ENCODE results near the gene CDKN2C.

CDKN2C gene

DNA sequence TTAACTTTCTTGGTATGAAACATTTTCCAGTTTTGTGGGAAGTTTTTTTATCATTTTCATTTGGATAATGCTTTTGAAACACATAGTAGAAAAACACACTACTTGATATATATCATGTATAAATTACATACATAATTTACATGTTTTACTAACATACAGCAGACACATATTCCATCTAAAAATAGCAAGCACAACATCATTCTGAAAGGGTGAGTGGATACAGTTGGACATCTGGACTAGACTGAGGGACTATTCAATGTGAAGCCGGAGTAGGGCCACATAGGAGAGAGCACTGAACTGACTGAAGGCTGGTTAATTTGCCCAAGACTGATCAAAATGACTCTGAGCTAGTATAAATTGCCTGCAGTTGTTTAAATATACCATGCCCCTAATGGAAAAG is 11.7 kb downstream of the CDKN2C start:
- POLR2A ChIA-PET = interaction anchor here (1.0 to 3.0 kb wide), 2 partner anchors 9 to 12 kb away, joined by 6 to 31 read pairs; partner anchors contain the start of gene CDKN2C
- CTCF ChIA-PET = interaction anchor here (0.6 kb wide), 1 partner anchor 585 kb away, joined by 3 read pairs; no protein-coding TSS in a partner anchor
- TF ChIP-seq FOXK2 (IDR thresholded peaks at IDR 0.05) (no peak), FOXA1 (IDR thresholded peaks at IDR 0.05) (no peak)
- TF ChIP-seq, protein P1, sequence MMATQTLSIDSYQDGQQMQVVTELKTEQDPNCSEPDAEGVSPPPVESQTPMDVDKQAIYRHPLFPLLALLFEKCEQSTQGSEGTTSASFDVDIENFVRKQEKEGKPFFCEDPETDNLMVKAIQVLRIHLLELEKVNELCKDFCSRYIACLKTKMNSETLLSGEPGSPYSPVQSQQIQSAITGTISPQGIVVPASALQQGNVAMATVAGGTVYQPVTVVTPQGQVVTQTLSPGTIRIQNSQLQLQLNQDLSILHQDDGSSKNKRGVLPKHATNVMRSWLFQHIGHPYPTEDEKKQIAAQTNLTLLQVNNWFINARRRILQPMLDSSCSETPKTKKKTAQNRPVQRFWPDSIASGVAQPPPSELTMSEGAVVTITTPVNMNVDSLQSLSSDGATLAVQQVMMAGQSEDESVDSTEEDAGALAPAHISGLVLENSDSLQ (IDR thresholded peaks at IDR 0.05) = no peak
- no peak for DNase-seq (ENCODE audit: extremely low spot score)

DNA sequence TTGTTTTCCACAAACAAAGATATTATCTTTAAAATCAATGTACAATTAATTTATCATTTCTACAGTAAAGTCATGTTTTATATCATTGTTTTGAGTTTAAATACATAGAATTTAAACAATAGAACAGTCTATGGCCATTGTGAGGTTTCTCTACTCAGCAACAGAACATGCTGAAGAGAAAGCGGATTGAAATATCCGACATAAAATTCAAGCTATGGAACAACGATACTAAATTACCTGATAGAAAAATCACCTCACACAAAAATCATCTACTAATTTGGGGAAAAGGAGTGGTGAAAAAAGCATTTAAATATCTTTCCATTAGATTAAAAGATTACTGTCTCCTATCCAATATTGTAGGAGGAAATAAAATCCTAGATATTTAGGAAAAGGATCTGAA is 12.6 kb downstream of the CDKN2C start:
- DNase-seq (ENCODE audit: extremely low spot score) = no peak
- POLR2A ChIA-PET = interaction anchor here (3.0 kb wide), 1 partner anchor 13 kb away, joined by 31 read pairs; the partner anchor contains the start of gene CDKN2C
- no peak for TF ChIP-seq ZNF384 (IDR thresholded peaks at IDR 0.05)
- CTCF ChIA-PET = no interaction called here

DNA sequence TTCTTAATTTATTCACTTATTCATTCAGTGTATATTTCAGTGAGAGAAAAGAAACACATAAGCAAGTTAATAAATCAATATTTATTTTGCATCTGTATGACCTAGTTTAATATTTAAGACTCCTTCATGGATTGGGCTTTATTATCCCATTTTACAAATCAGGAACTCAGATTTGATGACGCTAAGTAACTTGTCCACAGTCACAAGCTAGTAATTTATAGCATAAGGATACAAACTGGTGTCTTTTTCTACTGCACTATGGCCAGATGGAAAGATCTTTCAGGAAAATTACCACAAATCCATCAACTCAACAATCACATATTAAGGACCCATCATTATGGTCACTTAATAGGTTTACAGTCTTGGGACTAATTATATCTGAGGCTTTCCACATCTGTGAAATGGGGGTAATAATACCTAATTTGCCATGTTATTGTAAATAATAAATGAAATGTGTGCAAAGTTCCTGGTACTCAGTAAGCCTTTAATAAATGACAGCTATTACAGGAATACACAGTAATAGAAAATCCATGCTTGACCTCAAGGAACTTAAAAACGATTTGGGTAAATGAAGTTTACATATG is 13.3 kb downstream of the CDKN2C start:
- TF ChIP-seq, protein P1 (IDR thresholded peaks at IDR 0.05) = peak; percentile 61; the same call in 1 of the 2 replicates
- TF ChIP-seq TARDBP (IDR thresholded peaks at IDR 0.05) = no peak
- ChIA-PET POLR2A (interaction anchor here (3.0 kb wide), 1 partner anchor 14 kb away, joined by 31 read pairs; the partner anchor contains the start of gene CDKN2C), CTCF (no interaction called here)
- no peak for DNase-seq (ENCODE audit: extremely low spot score)

DNA sequence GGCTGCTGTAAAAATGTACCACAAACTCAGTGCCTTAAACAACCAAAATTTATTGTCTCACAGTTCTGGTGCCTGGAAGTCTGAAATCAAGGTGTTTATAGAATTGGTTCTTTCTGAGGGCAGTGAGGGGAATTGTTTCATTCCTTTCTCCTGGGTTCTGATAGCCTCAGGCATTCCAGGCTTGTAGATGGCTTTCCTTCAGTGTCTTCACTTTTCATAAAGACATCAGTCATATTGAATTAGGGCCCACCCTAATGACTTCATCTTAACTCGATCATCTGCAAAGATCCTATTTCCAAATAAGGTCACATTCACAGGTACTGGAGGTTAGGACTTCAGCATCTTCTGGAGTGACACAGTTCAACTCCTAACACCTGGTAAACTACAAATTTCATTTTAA is 15.0 kb downstream of the CDKN2C start:
- ChIA-PET CTCF (no interaction called here), POLR2A (interaction anchor here (0.6 to 0.7 kb wide), 2 partner anchors 9 to 15 kb away, joined by 3 to 4 read pairs; partner anchors contain the start of gene CDKN2C)
- no peak for DNase-seq (ENCODE audit: extremely low spot score)
- TF ChIP-seq, protein P1 (IDR thresholded peaks at IDR 0.05) = peak; percentile 90
- TF ChIP-seq CTBP1 (IDR thresholded peaks at IDR 0.05; ENCODE audit: borderline replicate concordance) (peak; percentile 49; the same call in 1 of the 2 replicates), LEF1 (IDR thresholded peaks at IDR 0.05; ENCODE audit: borderline replicate concordance) (no peak)

DNA sequence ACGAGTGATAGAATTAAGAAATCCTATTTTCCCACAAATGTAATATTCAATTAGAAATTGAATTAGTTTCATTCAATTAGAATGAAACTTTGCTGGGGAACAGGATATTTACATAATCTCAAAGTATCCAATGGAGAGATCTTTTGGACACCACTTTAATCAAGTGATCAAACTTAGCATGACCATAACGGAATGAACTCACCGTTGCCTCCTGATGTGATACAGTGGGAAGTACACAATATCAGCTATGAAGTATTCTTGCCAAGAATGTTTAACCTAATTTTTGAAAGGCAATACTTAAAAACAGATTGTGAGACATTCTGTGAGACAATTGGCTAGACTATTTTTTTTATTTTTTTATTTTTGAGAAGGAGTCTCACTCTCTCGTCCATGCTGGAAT is 16.6 kb downstream of the CDKN2C start:
- CTCF ChIA-PET = no interaction called here
- TF ChIP-seq NFRKB (IDR thresholded peaks at IDR 0.05) = no peak
- TF ChIP-seq FOXA1 (IDR thresholded peaks at IDR 0.05) = no peak
- no peak for TF ChIP-seq L3MBTL2 (conservative IDR thresholded peaks at IDR 0.05)
- TF ChIP-seq, protein P1 (IDR thresholded peaks at IDR 0.05) = no peak
- TF ChIP-seq CTBP1 (IDR thresholded peaks at IDR 0.05; ENCODE audit: borderline replicate concordance) = no peak
- TF ChIP-seq FOXM1 (IDR thresholded peaks at IDR 0.05; ENCODE audit: borderline replicate concordance) = no peak
- TF ChIP-seq FOXK2 (IDR thresholded peaks at IDR 0.05) = no peak
- TF ChIP-seq ARNT (IDR thresholded peaks at IDR 0.05) = no peak
- TF ChIP-seq ELF4 (IDR thresholded peaks at IDR 0.05) = no peak
- no peak for TF ChIP-seq LEF1 (IDR thresholded peaks at IDR 0.05; ENCODE audit: borderline replicate concordance)
- TF ChIP-seq HDGF (IDR thresholded peaks at IDR 0.05; ENCODE audit: borderline replicate concordance) = no peak
- TF ChIP-seq SP1 (IDR thresholded peaks at IDR 0.05) = no peak
- TF ChIP-seq BHLHE40 (IDR thresholded peaks at IDR 0.05; ENCODE audit: borderline replicate concordance) = no peak
- no peak for TF ChIP-seq SUZ12 (IDR thresholded peaks at IDR 0.05)
- TF ChIP-seq TARDBP (IDR thresholded peaks at IDR 0.05) = no peak
- TF ChIP-seq ZNF384 (IDR thresholded peaks at IDR 0.05) = no peak
- POLR2A ChIA-PET = interaction anchor here (1.2 kb wide), 1 partner anchor 17 kb away, joined by 4 read pairs; the partner anchor contains the start of gene CDKN2C
- DNase-seq (ENCODE audit: extremely low spot score) = no peak

DNA sequence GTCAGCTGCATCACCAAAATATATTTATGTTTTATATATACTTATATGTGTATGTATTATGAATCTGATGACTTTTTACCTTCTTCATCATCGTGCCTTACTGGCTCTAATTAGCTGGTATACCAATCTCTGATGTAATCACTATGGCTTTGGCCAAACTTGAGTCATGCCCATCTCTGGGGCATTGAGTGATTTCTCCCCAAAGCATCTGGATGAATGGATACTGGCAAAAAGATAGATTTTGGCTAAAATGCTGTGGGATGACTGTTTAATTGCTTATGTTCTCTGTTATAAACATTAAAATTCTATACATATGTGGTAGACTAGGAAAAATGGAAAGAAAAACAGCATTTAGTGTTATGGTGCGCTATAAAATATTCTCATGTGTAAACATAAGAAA is 19.6 kb downstream of the CDKN2C start:
- POLR2A ChIA-PET = no interaction called here
- CTCF ChIA-PET = no interaction called here
- no peak for DNase-seq (ENCODE audit: extremely low spot score)
- no peak for TF ChIP-seq FOXK2 (IDR thresholded peaks at IDR 0.05)
- no peak for TF ChIP-seq SUZ12 (IDR thresholded peaks at IDR 0.05)
- TF ChIP-seq ZNF384 (IDR thresholded peaks at IDR 0.05) = no peak
- TF ChIP-seq SP1 (IDR thresholded peaks at IDR 0.05) = no peak
- no peak for TF ChIP-seq HDGF (IDR thresholded peaks at IDR 0.05; ENCODE audit: borderline replicate concordance)
- TF ChIP-seq L3MBTL2 (conservative IDR thresholded peaks at IDR 0.05) = no peak
